Measurements from ENCODE around the gene SLC6A16. TPM values are rescaled to one million over a fixed set of nuclear protein-coding genes. Genes with fewer than 3 reads are reported as not detected.

Gene SLC6A16
- total RNA-seq, 1 experiment from 2014 or later, result not detected

GRCh38 chr19:49272204-49272603, 52.8 kb downstream of the SLC6A16 start:
- DNase-seq (ENCODE audit: low read depth), result peak; percentile 81

DNA sequence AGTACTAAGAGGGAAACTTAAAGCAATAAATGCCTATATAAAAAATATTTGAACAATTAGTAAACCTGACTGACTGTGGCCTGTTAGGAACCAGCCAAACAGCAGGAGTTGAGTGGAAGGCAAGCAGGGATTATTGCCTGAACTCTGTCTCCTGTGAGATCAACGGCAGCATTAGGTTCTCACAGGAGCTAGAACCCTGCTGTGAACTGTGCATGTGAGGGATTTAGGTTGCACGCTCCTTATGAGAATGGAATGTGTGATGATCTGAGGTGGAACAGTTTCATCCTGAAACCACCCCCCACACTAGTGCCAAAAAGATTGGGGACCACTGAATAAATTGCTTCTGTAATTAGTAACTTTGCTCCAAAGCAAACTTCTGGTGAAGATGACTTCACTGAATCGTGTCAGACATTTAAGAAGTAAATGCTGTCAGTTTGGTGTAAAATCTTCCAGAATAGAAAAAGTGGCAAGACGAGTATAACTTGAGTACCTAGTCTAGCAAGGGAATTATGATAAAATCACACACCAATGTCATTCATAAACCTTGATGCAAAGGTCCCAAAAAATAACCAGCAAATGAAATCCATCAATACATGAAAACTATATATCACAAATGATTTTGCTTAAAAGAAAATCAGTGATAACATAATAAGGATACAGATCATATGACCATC, 53.8 kb downstream of the SLC6A16 start:
- DNase-seq (ENCODE audit: low read depth), result no peak

DNA sequence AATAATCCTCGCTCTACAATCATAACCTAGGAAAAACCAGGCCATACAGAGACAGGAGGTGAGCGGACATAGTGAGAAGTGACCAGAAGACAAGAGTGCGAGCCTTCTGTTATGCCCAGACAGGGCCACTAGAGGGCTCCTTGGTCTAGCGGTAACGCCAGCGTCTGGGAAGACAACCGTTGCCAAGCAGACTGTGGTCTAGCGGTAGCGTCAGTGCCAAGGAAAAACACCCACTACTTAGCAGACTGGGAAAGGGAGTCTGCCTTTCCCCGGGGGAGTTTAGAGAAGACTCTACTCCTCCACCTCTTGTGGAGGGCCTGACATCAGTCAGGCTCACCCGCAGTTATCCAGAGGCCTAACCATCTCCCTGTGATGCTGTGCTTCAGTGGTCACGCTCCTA, 58.6 kb downstream of the SLC6A16 start:
- DNase-seq (ENCODE audit: low read depth), result peak; percentile 57

- DNase-seq (ENCODE audit: low read depth), result peak; percentile 5
These were observed 60.7 kb downstream of the SLC6A16 start for GRCh38 chr19:49264258-49264657.

- DNase-seq (ENCODE audit: low read depth), result no peak
These were observed 63.4 kb downstream of the SLC6A16 start for GRCh38 chr19:49261602-49262001.

DNA sequence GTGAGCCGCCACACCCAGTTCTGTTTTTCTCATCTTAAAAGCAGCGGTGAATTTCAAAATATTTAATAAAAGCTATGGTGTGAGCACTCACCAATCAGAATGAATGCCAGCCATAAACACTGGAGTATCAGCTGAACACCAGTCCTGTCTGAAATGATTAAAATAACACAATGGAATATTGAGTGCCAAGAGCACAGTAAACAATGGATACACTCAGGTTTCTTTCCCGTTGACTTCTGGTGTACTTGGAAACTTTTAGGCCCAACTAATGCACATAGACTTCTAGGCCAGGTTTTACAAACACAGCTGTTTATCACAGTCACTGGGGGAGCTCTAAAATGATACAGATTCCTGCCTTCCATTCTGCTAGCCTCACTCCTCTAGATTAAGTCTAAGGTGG, 68.3 kb downstream of the SLC6A16 start:
- no peak for DNase-seq (ENCODE audit: low read depth)

DNA sequence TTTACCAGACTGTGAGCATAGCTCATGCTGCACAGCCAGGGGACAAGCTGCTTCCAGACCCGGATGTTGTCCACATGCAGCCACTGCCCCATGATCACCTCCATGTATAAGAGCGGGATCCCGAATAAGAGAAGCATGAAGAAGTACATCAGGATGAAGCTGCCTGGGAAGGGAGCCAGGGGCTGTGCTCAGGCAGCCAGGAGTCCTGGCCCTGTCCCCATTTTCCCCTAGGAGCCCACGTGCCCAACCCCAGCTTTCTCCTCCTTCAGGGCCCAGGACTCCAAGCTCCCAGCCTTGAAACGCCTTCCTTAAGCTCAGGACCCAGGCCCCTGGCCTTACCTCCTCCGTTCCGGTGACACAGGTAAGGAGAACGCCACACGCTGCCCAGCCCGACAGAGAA, 69.3 kb downstream of the SLC6A16 start:
- no peak for DNase-seq (ENCODE audit: low read depth)

DNA sequence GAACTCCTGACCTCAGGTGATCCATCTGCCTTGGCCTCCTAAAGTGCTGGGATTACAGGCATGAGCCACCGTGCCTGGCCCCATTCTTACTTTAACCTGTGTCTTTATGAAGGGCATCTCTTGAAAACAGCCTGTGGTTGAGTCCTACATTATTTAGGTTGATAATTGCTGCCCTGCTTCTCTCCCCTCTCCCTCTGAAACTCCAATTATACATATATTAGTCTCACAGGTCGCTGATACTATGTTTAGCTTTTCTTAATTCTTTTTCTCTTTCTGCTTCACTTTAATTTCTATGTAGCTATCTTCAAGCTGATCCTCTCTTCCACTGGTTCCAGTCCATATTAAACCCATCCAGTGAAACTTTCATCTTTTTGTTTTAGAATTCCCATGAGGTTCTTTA, 75.1 kb downstream of the SLC6A16 start:
- DNase-seq (ENCODE audit: low read depth), result no peak

DNA sequence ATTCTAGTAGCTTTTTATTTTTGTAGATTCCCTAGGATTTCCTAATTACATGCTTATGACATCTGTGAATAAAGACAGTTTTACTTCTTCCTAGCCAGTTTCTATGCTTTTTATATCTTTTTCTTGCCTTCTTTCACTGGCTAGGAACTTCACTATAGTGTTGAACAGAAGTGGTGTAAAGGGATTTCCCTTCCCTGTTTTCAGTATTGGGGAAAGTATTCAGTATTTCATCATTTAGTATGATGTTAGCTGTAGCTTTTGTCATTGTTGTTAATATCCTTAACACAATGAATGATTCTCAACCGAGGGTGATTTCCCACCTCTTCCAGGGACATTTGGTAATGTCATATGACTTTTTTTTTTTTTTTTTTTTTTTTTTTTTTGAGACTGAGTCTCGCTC, 77.3 kb downstream of the SLC6A16 start:
- no peak for DNase-seq (ENCODE audit: low read depth)

DNA sequence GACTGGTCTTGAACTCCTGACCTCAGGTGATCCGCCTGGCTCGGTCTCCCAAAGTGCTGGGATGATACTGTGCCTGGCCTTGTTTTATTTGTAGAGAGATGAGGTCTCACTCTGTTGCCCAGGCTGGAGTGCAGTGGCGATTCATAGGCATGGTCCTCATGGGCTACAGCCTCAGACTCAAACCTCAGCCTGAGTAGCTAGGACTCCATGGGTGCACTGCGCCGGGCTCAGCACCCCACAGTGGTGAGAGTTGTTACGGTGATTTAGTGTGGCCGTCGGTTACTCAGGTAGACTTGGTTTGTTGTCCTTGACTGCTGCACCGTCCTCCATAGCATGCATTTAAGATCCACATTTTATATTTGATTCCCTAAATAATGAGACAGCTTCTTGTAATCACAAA, 80.7 kb downstream of the SLC6A16 start:
- DNase-seq (ENCODE audit: low read depth), result no peak

DNA sequence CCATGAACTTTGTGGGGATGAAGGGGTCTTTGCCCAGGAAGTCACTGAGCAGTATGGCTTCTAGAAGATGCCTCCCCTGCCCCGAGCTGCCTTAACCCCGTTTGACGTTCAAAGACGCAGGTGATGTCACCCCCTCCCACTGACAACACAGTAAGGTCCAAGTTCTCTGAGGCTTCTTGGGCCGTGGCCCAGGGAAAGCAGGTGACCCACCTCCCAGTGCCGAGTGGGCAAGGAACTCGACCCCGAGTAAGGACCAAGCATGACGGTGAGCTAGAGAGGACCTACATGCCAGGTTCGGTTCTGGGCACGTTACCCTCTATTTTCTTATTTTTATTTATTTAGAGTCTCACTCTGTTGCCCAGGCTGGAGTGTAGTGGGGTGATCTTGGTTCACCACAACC, 81.3 kb downstream of the SLC6A16 start:
- DNase-seq (ENCODE audit: low read depth), result no peak

DNA sequence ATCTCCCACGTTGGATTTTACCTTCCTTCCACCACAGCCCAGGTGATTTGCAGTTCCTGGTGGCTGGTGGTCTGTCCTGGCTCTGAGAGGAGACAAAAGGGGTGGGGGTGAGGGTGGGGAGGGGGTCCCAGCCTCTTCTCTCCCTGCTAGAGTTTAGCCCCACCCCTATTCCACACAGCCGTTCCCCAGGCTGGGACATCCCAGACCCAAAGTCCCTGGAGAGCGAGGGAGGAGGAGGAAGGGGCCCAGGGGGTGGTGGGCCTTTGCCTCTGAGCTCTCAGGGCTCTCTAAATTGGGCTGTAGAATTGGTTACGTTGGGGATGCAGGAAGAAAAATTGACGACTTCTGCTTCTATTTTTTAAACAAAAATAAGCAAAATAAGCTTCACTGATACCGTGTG, 81.9 kb downstream of the SLC6A16 start:
- DNase-seq (ENCODE audit: low read depth), result no peak

DNA sequence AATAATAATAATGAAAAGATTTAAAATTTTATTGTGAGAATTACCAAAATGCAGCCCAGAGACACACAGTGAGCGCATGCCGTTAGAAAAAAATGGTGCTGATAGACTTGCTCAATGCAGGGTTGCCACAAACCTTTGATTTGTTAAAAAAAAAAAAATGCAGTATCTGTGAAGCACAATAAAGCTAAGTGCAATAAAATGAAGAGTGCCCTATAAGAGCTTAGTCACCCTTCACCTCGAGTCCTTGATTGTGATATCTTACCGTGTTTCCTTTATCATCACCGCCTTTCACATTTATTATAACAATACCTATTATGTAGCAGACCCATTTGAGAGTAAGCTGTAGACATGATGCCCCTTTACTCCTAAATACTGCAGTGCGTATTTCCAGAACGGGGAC, 83.2 kb downstream of the SLC6A16 start:
- DNase-seq (ENCODE audit: low read depth), result no peak

Small RNA genes within 50 kb of the gene (small RNA-seq; reads per million reads assigned to genes)
- not detected for gene MIR4324

Other genes with a start within 250 kb of the SLC6A16 start
- gene SNRNP70, start 239.7 kb downstream of the SLC6A16 start, total RNA-seq (2014; rRNA removed; shearing (Covaris generic)), result 265 and 348 TPM in 2 replicates
- 2.6 and 3.2 TPM in 2 replicates for gene LIN7B, start 210.8 kb downstream of the SLC6A16 start, total RNA-seq (2014; rRNA removed; shearing (Covaris generic))
- 1.6 and 2.1 TPM in 2 replicates for gene C19orf73, start 206.0 kb downstream of the SLC6A16 start, total RNA-seq (2014; rRNA removed; shearing (Covaris generic))
- 5.0 and 9.3 TPM in 2 replicates for gene PPFIA3, start 205.6 kb downstream of the SLC6A16 start, total RNA-seq (2014; rRNA removed; shearing (Covaris generic))
- not detected in 2 replicates for gene HRC, start 169.8 kb downstream of the SLC6A16 start, total RNA-seq (2014; rRNA removed; shearing (Covaris generic))
- 7.5 and 8.6 TPM in 2 replicates for gene TRPM4, start 167.4 kb downstream of the SLC6A16 start, total RNA-seq (2014; rRNA removed; shearing (Covaris generic))
- not detected in 2 replicates for gene CD37, start 10.2 kb upstream of the SLC6A16 start, total RNA-seq (2014; rRNA removed; shearing (Covaris generic))
- 6.5 and 7.6 TPM in 2 replicates for gene TEAD2, start 37.2 kb upstream of the SLC6A16 start, total RNA-seq (2014; rRNA removed; shearing (Covaris generic))
- not detected in 2 replicates for gene DKKL1, start 38.7 kb upstream of the SLC6A16 start, total RNA-seq (2014; rRNA removed; shearing (Covaris generic))
- not detected in 2 replicates for gene KASH5, start 63.1 kb upstream of the SLC6A16 start, total RNA-seq (2014; rRNA removed; shearing (Covaris generic))
- not detected in 2 replicates for gene PTH2, start 98.2 kb upstream of the SLC6A16 start, total RNA-seq (2014; rRNA removed; shearing (Covaris generic))
- not detected in 2 replicates for gene GFY, start 100.2 kb upstream of the SLC6A16 start, total RNA-seq (2014; rRNA removed; shearing (Covaris generic))
- 0.07 and 1.7 TPM in 2 replicates for gene SLC17A7, start 116.3 kb upstream of the SLC6A16 start, total RNA-seq (2014; rRNA removed; shearing (Covaris generic))
- gene PIH1D1, start 126.6 kb upstream of the SLC6A16 start, total RNA-seq (2014; rRNA removed; shearing (Covaris generic)), result 203 and 223 TPM in 2 replicates
- gene ALDH16A1, start 128.0 kb upstream of the SLC6A16 start, total RNA-seq (2014; rRNA removed; shearing (Covaris generic)), result 55.1 and 75.5 TPM in 2 replicates
- gene FLT3LG, start 149.0 kb upstream of the SLC6A16 start, total RNA-seq (2014; rRNA removed; shearing (Covaris generic)), result 6.8 and 7.3 TPM in 2 replicates
- 5,406 and 6,095 TPM in 2 replicates for gene RPL13A, start 162.4 kb upstream of the SLC6A16 start, total RNA-seq (2014; rRNA removed; shearing (Covaris generic))
- gene RPS11, start 171.2 kb upstream of the SLC6A16 start, total RNA-seq (2014; rRNA removed; shearing (Covaris generic)), result 2,830 and 3,374 TPM in 2 replicates
- gene FCGRT, start 187.5 kb upstream of the SLC6A16 start, total RNA-seq (2014; rRNA removed; shearing (Covaris generic)), result 3.9 and 8.7 TPM in 2 replicates
- 11.7 and 13.7 TPM in 2 replicates for gene RCN3, start 202.8 kb upstream of the SLC6A16 start, total RNA-seq (2014; rRNA removed; shearing (Covaris generic))